BJ (cell line): ENCODE measurements around the gene NDUFV2. TPM values are rescaled to one million over a fixed set of nuclear protein-coding genes. Genes with fewer than 3 reads are reported as not detected.

Experiments used
- CTCF ChIA-PET: fragments of 350-600 bp; formaldehyde crosslinking; extraction: SDS; loops from one replicate; lab custom pipeline; 2021; ENCODE audit warnings: antibody characterized with exemption, inconsistent platforms; lab: Yijun Ruan, JAX
- POLR2A ChIA-PET: fragments of 300-600 bp; sonication (Branson Sonifier 250); formaldehyde crosslinking; extraction: SDS; loops from one replicate; lab custom pipeline; 2021; ENCODE audit warnings: antibody characterized with exemption; lab: Charles Lee
- DNase-seq: peaks from one replicate; pipeline ENCODE4 v3.0.0-alpha.2; 2011; ENCODE audit warnings: low read depth
- H3K27me3 ChIP-seq: 2 replicates; pipeline ENCODE4 v1.6.0; 2011; ENCODE audit warnings: low read length; ENCODE audit not compliant: control insufficient read depth, insufficient read depth
- H3K36me3 ChIP-seq: 2 replicates; pipeline ENCODE4 v1.5.1; 2011; ENCODE audit warnings: low read length; ENCODE audit not compliant: control insufficient read depth, insufficient read depth
- H3K4me3 ChIP-seq: 2 replicates; pipeline ENCODE4 v1.5.1; 2011; ENCODE audit warnings: low read depth, mild to moderate bottlenecking, control low read depth, low read length
- CTCF ChIP-seq: IDR thresholded peaks from 2 replicates; pipeline ENCODE4 v1.5.1; 2011; ENCODE audit warnings: low read depth, mild to moderate bottlenecking, control low read depth, inconsistent platforms, low read length, moderate library complexity; ENCODE audit not compliant: insufficient read depth
- polyA plus RNA-seq: library from polyadenylated mRNA; depleted of rRNA; stranded (reverse); fragments of >200 nt; gene quantifications from 2 replicates; pipeline ENCODE4 v1.2.3, GENCODE V29; 2011

Gene NDUFV2
- polyA plus RNA-seq, 1 experiment: 70.0 TPM

DNA sequence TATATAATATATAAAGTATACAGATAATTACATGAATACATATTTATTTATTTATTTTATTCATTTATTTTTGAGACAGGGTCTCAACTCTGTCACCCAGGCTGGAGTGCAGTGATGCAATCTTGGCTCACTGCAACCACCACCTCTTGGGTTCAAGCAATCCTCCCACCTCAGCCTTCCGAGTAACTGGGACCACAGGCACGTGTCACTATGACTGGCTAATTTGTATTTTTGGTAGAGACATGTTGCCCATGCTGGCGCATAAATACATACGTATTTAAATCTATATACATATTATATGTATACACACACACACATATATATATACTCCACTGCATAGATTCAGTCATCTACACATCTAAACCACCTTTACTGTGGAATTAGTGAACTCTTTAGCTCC is 20.6 kb upstream of the NDUFV2 start:
- Histone ChIP-seq H3K27me3 (no peaks in the 10 kb centered on the region), H3K36me3 (no peaks in the 10 kb centered on the region), H3K4me3 (no peak overlapping the region)
- no peak for TF ChIP-seq CTCF
- DNase-seq: no peak
- ChIA-PET CTCF (interaction anchor here (0.7 to 2.2 kb wide), 2 partner anchors 8 to 57 kb away, joined by 3 to 15 read pairs; no protein-coding TSS in a partner anchor), POLR2A (no interaction called here)

DNA sequence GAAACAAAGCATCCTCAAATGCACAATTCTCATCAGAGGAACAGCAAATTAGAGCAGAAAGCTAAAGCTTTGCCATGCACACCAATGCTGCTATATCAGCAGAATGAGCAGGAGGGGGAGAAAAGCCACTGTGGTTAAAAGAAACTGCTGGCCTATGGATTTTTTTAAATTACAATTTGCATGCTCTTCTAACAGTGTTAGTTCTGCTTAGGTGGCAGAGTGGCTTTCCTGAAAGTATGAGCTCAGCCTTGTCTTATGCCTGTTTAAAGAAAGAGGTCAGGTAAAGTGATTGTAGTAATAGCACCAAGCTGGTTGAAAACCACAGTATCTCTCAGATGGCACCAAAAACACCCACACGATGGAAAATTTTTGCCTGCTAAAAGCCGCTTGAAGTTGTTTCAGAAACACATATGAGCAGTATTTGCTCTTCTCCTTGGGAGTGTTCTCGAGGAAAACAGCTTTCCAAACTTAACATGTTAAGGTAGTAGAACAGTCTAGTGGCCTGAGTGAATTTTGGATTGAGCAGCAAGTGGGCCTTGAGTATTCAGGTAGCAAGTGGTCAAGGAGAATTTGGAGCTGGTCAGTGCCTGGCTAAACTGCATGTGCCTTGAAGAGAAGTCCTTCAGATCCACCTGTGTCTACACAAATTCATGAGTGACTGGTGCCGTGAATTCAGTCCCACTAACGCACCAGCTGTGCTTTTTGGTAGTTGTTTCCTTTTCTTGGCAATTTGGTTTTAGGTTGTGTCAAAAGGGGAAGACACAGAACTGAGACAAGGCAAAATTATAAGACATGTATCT is 19.6 kb upstream of the NDUFV2 start:
- CTCF ChIA-PET: interaction anchor here (0.7 to 2.2 kb wide), 2 partner anchors 9 to 58 kb away, joined by 3 to 15 read pairs; no protein-coding TSS in a partner anchor
- no peak for TF ChIP-seq CTCF
- Histone ChIP-seq H3K36me3 (no peaks in the 10 kb centered on the region), H3K27me3 (no peaks in the 10 kb centered on the region), H3K4me3 (no peak overlapping the region)
- POLR2A ChIA-PET: no interaction called here
- DNase-seq: no peak

DNA sequence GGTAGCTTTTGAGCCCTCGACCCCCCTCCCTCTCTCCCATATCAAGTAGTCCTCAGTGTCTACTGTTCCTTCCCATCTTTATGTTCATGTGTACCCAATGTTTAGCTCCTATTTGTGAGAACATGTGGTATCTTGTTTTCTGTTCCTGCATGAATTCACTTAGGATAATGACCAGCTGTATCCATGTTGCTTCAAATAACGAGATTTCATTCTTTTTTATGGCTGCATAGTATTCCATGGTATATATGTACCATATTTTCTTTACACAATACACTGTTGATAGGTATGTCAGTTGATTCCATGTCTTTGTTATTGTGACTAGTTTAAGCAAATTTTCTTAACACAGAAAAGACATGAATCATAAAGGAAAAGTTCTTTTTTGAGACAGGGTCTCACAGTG is 16.5 kb upstream of the NDUFV2 start:
- POLR2A ChIA-PET: no interaction called here
- Histone ChIP-seq H3K4me3 (no peak overlapping the region), H3K36me3 (no peaks in the 10 kb centered on the region), H3K27me3 (no peaks in the 10 kb centered on the region)
- no peak for TF ChIP-seq CTCF
- CTCF ChIA-PET: interaction anchor here (1.1 kb wide), 1 partner anchor 12 kb away, joined by 7 read pairs; no protein-coding TSS in a partner anchor
- no peak for DNase-seq

DNA sequence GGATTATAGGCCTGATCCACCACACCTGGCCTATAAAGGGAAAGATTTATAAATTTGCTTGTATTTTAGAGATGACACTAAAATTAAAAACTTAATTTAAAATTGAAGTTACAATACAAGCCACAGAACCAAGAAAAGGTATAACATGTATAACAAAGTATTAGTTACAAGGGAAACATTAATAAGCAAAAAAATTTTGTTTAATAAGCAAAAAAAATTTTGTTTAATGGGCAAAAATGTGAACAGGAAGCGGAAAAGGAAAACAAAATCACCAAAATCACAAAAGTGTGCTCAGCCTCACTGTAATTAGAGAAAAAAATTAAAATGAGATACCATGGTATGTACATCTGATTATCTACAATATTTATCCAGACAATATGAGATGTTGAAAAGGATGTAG is 15.9 kb upstream of the NDUFV2 start:
- Histone ChIP-seq H3K27me3 (no peaks in the 10 kb centered on the region), H3K36me3 (no peaks in the 10 kb centered on the region), H3K4me3 (no peak overlapping the region)
- TF ChIP-seq CTCF: no peak
- no peak for DNase-seq
- CTCF ChIA-PET: interaction anchor here (1.1 kb wide), 1 partner anchor 13 kb away, joined by 7 read pairs; no protein-coding TSS in a partner anchor
- POLR2A ChIA-PET: no interaction called here

GRCh38 chr18:9087144-9087543 is 15.4 kb upstream of the NDUFV2 start:
- CTCF ChIA-PET: no interaction called here
- POLR2A ChIA-PET: no interaction called here
- H3K27me3 ChIP-seq: no peaks in the 10 kb centered on the region
- DNase-seq: no peak
- H3K36me3 ChIP-seq: no peaks in the 10 kb centered on the region
- H3K4me3 ChIP-seq: no peak overlapping the region
- no peak for TF ChIP-seq CTCF
